NCI-H187 (cell line): ENCODE results near the gene KRT71.

ENCODE experiments used
- DNase-seq, 2 experiments: peaks; one replicate each; lab custom pipeline; 2025; lab: John Stamatoyannopoulos, UW

KRT71 gene

GRCh38 chr12:52496590-52497071, 56.3 kb downstream of the KRT71 start:
- DNase-seq = peak in 1 of 2 experiments; percentile 44

DNA sequence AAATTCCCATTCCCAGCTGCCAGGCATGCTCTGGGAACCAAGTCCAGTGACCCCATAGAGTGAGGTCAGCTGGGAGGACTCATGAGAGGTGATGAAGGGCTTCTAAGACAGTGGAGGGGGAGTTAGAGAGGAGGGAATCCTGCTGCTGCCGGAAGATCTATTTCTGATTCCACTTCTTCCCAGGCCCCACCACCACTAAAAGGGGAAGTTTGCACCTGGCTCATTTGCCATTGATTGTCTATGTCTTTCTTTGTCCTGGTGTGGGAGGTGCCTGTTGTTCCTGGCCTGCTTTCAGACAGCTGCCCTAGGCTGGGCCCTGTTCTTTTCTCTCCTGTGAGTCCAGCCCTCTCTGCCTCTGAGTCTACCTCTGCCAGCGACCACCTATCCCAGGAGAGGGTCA, 56.9 kb downstream of the KRT71 start:
- peak; percentile 22 to 44 for DNase-seq

GRCh38 chr12:52495389-52495788, 57.6 kb downstream of the KRT71 start:
- DNase-seq = peak; percentile 63 to 78

DNA sequence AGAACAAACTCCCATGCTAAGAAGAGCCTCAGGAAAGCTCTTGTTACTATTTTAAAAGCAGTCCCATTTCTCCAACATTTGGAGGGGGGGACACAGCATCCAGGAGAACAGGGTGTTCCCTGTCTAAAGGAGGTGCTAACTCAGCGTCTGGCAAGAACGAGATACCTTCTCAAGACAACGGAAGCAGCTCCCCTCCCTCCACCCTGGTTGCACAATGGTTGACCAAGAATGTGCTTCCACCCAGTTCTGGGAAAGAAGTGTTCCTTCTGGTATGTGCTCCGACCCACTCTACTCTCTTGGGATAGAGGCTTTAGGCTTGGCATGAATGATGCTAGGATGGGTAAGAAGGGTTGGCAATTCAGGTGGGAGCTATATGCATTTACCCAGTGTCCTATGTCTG, 58.4 kb downstream of the KRT71 start:
- DNase-seq = no peak

GRCh38 chr12:52494100-52494499, 58.8 kb downstream of the KRT71 start:
- no peak for DNase-seq
